Chondrocyte (in vitro differentiated cells): ENCODE data around the gene ADAT2. TPM values are rescaled to one million over a fixed set of nuclear protein-coding genes. Genes with fewer than 3 reads are reported as not detected.

ENCODE experiments used
- DNase-seq: peaks from one replicate; pipeline ENCODE4 v3.0.0; 2021; ENCODE audit warnings: mixed read lengths, low spot score
- H3K27ac Mint-ChIP-seq: one replicate; pipeline ENCODE4 v1.8.0; 2021; ENCODE audit warnings: mild to moderate bottlenecking, moderate library complexity, mixed read lengths; ENCODE audit not compliant: unreplicated experiment
- H3K27me3 Mint-ChIP-seq: 2 replicates; pipeline ENCODE4 v1.8.0; 2021; ENCODE audit warnings: low read depth, mixed read lengths
- H3K36me3 Mint-ChIP-seq: 2 replicates; pipeline ENCODE4 v1.8.0; 2021; ENCODE audit warnings: low read depth, mixed read lengths
- H3K4me1 Mint-ChIP-seq: 2 replicates; pipeline ENCODE4 v1.8.0; 2021; ENCODE audit warnings: low read depth, mild to moderate bottlenecking, mixed read lengths
- H3K4me3 Mint-ChIP-seq: one replicate; pipeline ENCODE4 v1.8.0; 2021; ENCODE audit warnings: mild to moderate bottlenecking, moderate library complexity, mixed read lengths; ENCODE audit not compliant: unreplicated experiment
- H3K9me3 Mint-ChIP-seq: 2 replicates; pipeline ENCODE4 v1.8.0; 2021; ENCODE audit warnings: low read depth, mixed read lengths
- total RNA-seq: library from RNA; stranded (reverse); gene quantifications from 3 replicates; pipeline ENCODE4 v1.2.1, GENCODE V29; 2021
- TF ChIP-seq, protein P1 (sequence below): fragments of 200-600 bp; sonication (generic); IDR thresholded peaks from 2 replicates; pipeline ENCODE4 v1.5.0; 2021; ENCODE audit warnings: antibody characterized with exemption, mild to moderate bottlenecking, moderate library complexity

ADAT2 gene
- total RNA-seq, 1 donor from 2014 or later: 3.0 TPM

DNA sequence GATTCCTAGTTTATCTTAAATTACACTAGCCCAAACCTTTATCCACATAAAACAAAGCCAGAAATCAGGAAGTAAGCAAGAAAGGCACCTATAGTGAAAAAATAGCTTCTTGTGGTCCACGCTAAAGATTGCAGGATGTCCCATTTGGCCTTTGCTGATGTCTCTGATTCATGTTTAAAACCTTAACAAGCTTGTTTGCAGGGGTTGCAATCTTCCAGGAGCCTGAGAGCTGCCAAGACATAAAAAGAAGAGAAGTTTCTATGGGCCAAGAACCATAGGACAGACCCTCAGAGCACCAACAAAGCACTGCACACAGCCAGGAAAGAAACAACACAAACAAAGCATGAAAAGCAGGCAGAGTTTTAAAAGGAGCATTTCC, 49.4 kb downstream of the ADAT2 start:
- no peak overlapping the region for H3K27ac Mint-ChIP-seq
- TF ChIP-seq, protein P1, sequence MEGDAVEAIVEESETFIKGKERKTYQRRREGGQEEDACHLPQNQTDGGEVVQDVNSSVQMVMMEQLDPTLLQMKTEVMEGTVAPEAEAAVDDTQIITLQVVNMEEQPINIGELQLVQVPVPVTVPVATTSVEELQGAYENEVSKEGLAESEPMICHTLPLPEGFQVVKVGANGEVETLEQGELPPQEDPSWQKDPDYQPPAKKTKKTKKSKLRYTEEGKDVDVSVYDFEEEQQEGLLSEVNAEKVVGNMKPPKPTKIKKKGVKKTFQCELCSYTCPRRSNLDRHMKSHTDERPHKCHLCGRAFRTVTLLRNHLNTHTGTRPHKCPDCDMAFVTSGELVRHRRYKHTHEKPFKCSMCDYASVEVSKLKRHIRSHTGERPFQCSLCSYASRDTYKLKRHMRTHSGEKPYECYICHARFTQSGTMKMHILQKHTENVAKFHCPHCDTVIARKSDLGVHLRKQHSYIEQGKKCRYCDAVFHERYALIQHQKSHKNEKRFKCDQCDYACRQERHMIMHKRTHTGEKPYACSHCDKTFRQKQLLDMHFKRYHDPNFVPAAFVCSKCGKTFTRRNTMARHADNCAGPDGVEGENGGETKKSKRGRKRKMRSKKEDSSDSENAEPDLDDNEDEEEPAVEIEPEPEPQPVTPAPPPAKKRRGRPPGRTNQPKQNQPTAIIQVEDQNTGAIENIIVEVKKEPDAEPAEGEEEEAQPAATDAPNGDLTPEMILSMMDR: no peak
- no peaks in the 10 kb centered on the region for H3K27me3 Mint-ChIP-seq
- DNase-seq: no peak
- H3K36me3 Mint-ChIP-seq: no peaks in the 10 kb centered on the region
- H3K9me3 Mint-ChIP-seq: no peaks in the 10 kb centered on the region
- H3K4me3 Mint-ChIP-seq: no peak overlapping the region
- peaks cover 11% of the 10 kb centered on the region for H3K4me1 Mint-ChIP-seq

DNA sequence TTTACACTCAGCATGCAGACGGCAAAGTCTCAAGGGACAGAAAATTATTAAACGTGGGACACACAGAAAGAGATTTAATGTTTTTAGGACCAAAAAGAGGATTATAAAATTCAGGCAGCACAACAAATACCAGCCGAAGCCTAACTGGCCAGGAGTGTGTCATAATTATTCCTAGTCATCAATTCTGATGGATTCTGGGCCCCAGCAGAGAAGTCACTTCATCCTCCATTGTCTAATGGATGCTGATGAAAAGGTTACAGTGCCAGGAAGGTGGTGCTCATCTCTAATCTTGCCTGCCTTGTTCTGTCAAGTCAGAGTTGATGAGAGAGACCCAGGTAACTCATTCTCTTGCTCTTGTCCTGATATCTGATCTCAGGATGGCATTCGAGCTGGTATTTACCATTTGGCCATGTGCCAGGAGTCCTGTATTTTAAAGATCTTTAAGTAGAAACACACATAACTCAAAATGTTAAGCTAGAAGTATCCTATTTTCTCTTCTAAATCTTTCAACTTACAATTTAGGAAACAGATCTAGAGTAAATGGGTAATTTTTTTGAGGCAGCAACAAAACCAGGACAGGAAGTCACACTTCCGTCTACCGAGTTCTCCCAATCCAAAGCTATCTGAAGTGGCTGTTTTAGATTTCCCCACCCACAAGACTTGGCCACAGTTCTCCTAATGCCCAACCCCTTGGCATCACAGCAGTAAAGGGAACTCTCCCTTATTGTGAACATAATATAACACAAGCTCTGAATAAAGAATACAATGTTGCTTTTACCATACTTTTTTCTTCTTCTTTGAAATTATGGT, 50.0 kb downstream of the ADAT2 start:
- Mint-ChIP-seq H3K4me3 (no peak overlapping the region), H3K36me3 (peaks cover 2% of the 10 kb centered on the region), H3K4me1 (peaks cover 11% of the 10 kb centered on the region), H3K27me3 (peaks cover 3% of the 10 kb centered on the region), H3K27ac (no peak overlapping the region), H3K9me3 (no peaks in the 10 kb centered on the region)
- no peak for DNase-seq
- TF ChIP-seq, protein P1: no peak

DNA sequence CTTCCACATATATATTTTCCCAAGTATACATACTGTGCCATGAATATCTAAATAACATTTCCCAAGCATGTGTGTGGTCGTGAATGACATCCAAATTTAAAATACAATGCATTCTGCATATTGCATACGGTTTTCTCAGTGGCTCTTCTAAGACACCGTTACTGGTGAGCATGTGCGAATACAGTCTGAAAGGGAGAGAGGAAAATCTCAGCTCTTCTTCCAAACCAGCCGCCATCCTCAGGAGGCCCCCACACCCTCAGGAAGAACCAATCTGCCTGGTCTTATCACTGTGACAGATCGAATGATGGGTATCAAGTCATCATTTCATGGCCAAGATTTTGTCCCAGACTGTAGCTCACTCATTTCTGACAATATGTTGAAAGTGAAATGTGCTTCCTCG, 50.7 kb downstream of the ADAT2 start:
- Mint-ChIP-seq H3K27ac (no peak overlapping the region), H3K4me1 (peaks cover 11% of the 10 kb centered on the region), H3K27me3 (peaks cover 3% of the 10 kb centered on the region), H3K36me3 (peaks cover 2% of the 10 kb centered on the region), H3K9me3 (no peaks in the 10 kb centered on the region), H3K4me3 (no peak overlapping the region)
- TF ChIP-seq, protein P1: no peak
- no peak for DNase-seq

DNA sequence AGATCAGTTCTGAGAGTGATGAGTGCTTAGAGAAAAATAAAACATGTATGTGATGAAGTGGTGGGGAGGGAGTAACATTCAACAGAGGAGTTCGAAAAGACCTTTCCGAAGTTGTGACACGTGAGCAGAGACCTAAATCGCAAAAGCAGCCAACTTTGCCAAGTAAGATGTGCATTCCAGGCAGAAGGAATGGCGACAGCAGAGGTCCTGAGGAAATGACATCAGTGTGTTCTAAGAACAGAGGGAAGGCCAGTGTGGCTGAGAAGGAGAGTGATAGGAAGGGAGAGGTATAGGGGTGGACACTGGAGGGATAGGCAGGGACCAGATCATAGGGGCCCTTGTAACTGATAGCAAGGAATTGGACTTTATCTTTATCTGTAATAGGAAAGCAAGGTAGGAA, 51.3 kb downstream of the ADAT2 start:
- DNase-seq: no peak
- H3K4me1 Mint-ChIP-seq: peaks cover 11% of the 10 kb centered on the region
- peaks cover 2% of the 10 kb centered on the region for H3K36me3 Mint-ChIP-seq
- TF ChIP-seq, protein P1: no peak
- H3K4me3 Mint-ChIP-seq: no peak overlapping the region
- peaks cover 3% of the 10 kb centered on the region for H3K27me3 Mint-ChIP-seq
- H3K9me3 Mint-ChIP-seq: no peaks in the 10 kb centered on the region
- H3K27ac Mint-ChIP-seq: no peak overlapping the region

DNA sequence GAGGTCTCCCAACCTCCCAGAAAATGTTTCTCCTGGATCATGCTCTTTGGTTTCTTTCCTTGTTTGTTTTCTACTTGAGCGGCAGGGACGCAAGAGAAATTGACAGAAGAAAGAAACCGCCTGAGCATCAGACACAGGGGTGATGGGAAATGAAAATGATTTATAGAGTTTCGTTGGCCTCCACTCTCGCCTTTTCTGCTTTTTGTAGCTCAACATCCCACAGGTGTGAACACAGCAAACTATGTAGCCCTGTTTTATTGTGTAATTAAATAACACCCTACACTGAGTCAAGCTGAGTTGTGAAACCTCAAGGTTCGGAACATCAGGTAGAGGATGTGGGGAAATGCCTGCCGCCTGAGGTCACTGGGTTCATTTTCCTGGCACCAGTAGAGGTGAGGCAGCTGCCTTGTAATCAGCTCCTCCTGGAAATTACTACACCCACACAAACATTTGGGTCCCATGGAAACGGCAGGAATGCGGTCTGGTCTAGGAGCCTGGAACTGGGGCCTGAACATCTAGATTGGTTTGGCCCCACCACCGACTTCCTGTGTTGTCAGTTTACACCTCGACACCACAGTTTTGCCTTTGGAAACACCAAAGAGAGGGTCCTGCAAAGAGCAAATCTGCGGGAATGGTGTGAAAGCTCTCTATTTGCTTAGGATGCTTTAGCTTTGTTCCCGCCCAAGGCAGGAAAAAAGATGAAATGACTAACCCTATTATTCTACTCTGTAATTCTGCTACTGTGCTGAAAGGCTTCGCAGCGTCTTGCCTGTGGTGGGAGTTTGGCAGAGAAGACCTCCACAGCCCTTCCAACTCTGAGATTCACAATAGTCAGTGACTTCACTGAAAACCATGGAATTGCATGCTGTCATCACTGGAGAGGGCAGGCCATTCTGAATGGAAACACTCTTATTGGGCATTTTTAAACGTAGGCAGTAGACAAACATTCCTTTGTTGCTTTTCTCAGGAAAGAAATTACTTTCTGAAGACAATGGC, 53.0 kb downstream of the ADAT2 start:
- no peak for DNase-seq
- H3K27ac Mint-ChIP-seq: no peak overlapping the region
- H3K4me1 Mint-ChIP-seq: peaks cover 11% of the 10 kb centered on the region
- TF ChIP-seq, protein P1: no peak
- H3K27me3 Mint-ChIP-seq: peaks cover 3% of the 10 kb centered on the region
- H3K36me3 Mint-ChIP-seq: peaks cover 2% of the 10 kb centered on the region
- no peaks in the 10 kb centered on the region for H3K9me3 Mint-ChIP-seq
- H3K4me3 Mint-ChIP-seq: no peak overlapping the region
